ENCODE data around the gene RBBP8.

The RBBP8 gene

DNA sequence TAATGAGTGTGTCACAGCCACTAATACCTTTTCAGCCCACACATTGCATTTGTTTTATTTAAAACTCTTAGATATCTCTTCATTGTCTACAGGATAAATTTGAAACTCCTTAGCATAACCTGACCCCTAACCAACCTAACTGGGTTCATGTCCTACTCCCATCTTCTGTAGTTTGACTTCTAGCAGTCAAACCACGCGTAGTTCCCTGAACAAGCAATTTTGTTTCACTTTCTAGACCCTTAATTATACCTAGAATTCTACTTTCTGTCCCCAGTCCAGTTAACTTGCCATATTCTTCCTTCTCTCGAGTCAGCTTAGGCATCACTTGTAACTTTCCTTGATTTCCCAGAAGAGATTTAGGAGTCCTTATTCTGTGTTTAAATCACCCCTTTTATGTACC is 55.1 kb downstream of the RBBP8 start:
- Histone ChIP-seq H3K36me3 (ENCODE audit: insufficient read depth, low read length) (no peaks in the 10 kb centered on the region; the same call in none of the 2 replicates), H3K9me3 (ENCODE audit: control insufficient read depth, insufficient read depth, low read length) (no peaks in the 10 kb centered on the region), H3K9ac (ENCODE audit: low read depth, low read length) (no peak overlapping the region), H3K4me1 (ENCODE audit: insufficient read depth, low read length) (no peaks in the 10 kb centered on the region)

DNA sequence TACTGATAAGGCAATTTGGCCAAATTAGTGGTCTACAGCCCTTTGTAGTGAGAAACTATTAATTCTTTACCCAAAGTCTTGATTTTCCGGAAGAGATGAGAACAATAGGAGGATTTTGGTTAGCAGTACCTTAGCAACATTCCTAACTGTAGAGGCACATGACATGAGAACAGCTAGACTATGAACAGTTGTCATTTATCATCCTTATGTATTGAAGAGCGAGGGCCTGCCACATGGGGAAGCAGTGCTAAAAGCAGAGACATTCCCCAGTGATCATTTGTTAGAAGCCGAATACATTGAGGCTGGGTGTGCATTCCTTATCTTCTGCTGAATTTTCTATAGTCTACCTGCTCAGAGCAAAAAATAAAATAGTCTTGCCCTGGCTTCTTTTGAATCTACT is 65.2 kb downstream of the RBBP8 start:
- Histone ChIP-seq H3K36me3 (ENCODE audit: insufficient read depth, low read length) (peaks cover 5% of the 10 kb centered on the region; the same call in 1 of the 2 replicates), H3K4me1 (ENCODE audit: insufficient read depth, low read length) (no peaks in the 10 kb centered on the region), H3K9ac (ENCODE audit: low read depth, low read length) (no peak overlapping the region), H3K9me3 (ENCODE audit: control insufficient read depth, insufficient read depth, low read length) (no peaks in the 10 kb centered on the region)

- Histone ChIP-seq H3K9ac (ENCODE audit: low read depth, low read length) (no peak overlapping the region), H3K4me1 (ENCODE audit: insufficient read depth, low read length) (no peaks in the 10 kb centered on the region), H3K9me3 (ENCODE audit: control insufficient read depth, insufficient read depth, low read length) (no peaks in the 10 kb centered on the region), H3K36me3 (ENCODE audit: insufficient read depth, low read length) (peaks cover 5% of the 10 kb centered on the region; the same call in 1 of the 2 replicates)
Measured at GRCh38 chr18:22999212-22999611, 66.1 kb downstream of the RBBP8 start.

GRCh38 chr18:22999647-23000046 is 66.5 kb downstream of the RBBP8 start:
- Histone ChIP-seq H3K9ac (ENCODE audit: low read depth, low read length) (no peak overlapping the region), H3K36me3 (ENCODE audit: insufficient read depth, low read length) (peaks cover 5% of the 10 kb centered on the region; the same call in 1 of the 2 replicates), H3K9me3 (ENCODE audit: control insufficient read depth, insufficient read depth, low read length) (no peaks in the 10 kb centered on the region), H3K4me1 (ENCODE audit: insufficient read depth, low read length) (no peaks in the 10 kb centered on the region)

DNA sequence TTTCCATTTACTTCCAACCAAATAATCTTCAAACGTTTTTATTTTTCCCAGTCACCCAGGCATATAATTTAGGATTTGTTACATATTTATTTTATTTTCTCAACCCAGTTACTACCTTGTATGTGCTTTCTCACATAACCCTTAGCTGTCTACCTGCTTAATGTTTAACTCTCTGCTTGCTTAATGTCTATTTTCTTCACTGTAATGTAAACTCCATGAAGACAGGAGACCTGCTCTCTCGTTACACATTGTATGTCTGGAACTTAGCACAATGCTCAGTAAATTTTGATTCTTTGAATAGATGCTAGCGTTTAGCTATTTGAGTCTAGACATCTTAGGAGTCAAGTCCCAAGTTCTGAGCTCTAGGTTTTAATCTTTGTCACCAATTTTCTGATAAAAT is 70.2 kb downstream of the RBBP8 start:
- peaks cover 5% of the 10 kb centered on the region; the same call in 1 of the 2 replicates for H3K36me3 ChIP-seq (ENCODE audit: insufficient read depth, low read length)
- no peak overlapping the region for H3K9ac ChIP-seq (ENCODE audit: low read depth, low read length)
- no peaks in the 10 kb centered on the region for H3K4me1 ChIP-seq (ENCODE audit: insufficient read depth, low read length)
- no peaks in the 10 kb centered on the region for H3K9me3 ChIP-seq (ENCODE audit: control insufficient read depth, insufficient read depth, low read length)

- Histone ChIP-seq H3K9ac (ENCODE audit: low read depth, low read length) (no peak overlapping the region), H3K9me3 (ENCODE audit: control insufficient read depth, insufficient read depth, low read length) (no peaks in the 10 kb centered on the region), H3K36me3 (ENCODE audit: insufficient read depth, low read length) (0 out of 2 replicates have a peak, but pooled peaks cover 3% of the 10 kb centered on the region), H3K4me1 (ENCODE audit: insufficient read depth, low read length) (no peaks in the 10 kb centered on the region)
Measured at GRCh38 chr18:23012249-23012648, 79.1 kb downstream of the RBBP8 start.

GRCh38 chr18:23020555-23021294 is 87.6 kb downstream of the RBBP8 start:
- Histone ChIP-seq H3K4me1 (ENCODE audit: insufficient read depth, low read length) (no peaks in the 10 kb centered on the region), H3K9ac (ENCODE audit: low read depth, low read length) (no peak overlapping the region), H3K9me3 (ENCODE audit: control insufficient read depth, insufficient read depth, low read length) (no peaks in the 10 kb centered on the region), H3K36me3 (ENCODE audit: insufficient read depth, low read length) (no peaks in the 10 kb centered on the region; the same call in none of the 2 replicates)

- H3K9ac ChIP-seq (ENCODE audit: low read depth, low read length): no peak overlapping the region
- no peaks in the 10 kb centered on the region; the same call in none of the 2 replicates for H3K36me3 ChIP-seq (ENCODE audit: insufficient read depth, low read length)
- no peaks in the 10 kb centered on the region for H3K9me3 ChIP-seq (ENCODE audit: control insufficient read depth, insufficient read depth, low read length)
- no peaks in the 10 kb centered on the region for H3K4me1 ChIP-seq (ENCODE audit: insufficient read depth, low read length)
Measured at GRCh38 chr18:23021623-23022022, 88.5 kb downstream of the RBBP8 start.

- no peak overlapping the region for H3K9ac ChIP-seq (ENCODE audit: low read depth, low read length)
- no peaks in the 10 kb centered on the region for H3K9me3 ChIP-seq (ENCODE audit: control insufficient read depth, insufficient read depth, low read length)
- H3K36me3 ChIP-seq (ENCODE audit: insufficient read depth, low read length): peaks cover 4% of the 10 kb centered on the region; the same call in 1 of the 2 replicates
- H3K4me1 ChIP-seq (ENCODE audit: insufficient read depth, low read length): peaks cover 12% of the 10 kb centered on the region
Measured at GRCh38 chr18:23032030-23032582, 99.0 kb downstream of the RBBP8 start.

DNA sequence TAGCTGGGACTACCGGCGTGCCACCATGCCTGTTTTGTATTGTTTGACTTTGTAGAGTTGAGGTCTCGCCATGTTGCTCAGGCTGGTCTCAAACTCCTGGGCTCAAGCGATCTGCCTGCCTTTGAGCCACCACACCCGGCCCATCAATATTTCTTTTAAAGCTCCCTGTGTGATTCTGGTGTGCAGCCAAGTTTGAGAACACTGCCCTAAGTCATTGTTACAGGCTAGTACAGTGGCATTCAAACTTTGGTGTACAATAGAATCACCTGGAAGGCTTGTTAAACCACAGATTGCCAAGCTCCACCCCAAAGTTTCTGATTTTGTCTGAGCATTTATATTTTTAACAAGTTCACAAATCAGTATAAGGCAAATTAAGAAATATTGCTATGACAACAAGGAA is 99.9 kb downstream of the RBBP8 start:
- Histone ChIP-seq H3K9me3 (ENCODE audit: control insufficient read depth, insufficient read depth, low read length) (no peaks in the 10 kb centered on the region), H3K9ac (ENCODE audit: low read depth, low read length) (no peak overlapping the region), H3K4me1 (ENCODE audit: insufficient read depth, low read length) (peaks cover 13% of the 10 kb centered on the region), H3K36me3 (ENCODE audit: insufficient read depth, low read length) (peaks cover 4% of the 10 kb centered on the region; the same call in 1 of the 2 replicates)

DNA sequence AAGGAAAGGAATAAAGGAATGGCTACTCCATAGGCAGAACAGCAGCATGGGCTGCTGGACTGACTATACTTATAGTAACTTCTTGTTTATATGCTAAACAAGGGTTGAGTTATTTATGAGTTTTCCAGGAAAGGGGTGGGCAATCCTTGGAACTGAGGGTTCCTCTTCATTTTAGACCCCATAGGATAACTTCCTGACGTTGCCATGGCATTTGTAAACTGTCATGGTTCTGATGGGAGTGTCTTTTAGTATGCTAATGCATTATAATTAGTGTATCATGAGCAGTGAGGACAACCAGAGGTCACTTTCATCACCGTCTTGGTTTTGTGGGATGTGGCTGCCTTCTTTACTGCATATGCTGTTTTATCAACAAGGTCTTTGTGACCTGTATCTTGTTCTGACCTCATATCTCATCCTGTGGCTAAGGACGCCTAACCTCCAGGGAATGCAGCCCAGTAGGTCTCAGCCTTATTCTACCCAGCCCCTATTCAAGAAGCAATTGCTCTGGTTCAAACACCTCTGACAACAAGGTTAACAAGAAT is 103.6 kb downstream of the RBBP8 start:
- Histone ChIP-seq H3K4me1 (ENCODE audit: insufficient read depth, low read length) (peaks cover 11% of the 10 kb centered on the region), H3K9me3 (ENCODE audit: control insufficient read depth, insufficient read depth, low read length) (no peaks in the 10 kb centered on the region), H3K9ac (ENCODE audit: low read depth, low read length) (no peak overlapping the region), H3K36me3 (ENCODE audit: insufficient read depth, low read length) (no peaks in the 10 kb centered on the region)

DNA sequence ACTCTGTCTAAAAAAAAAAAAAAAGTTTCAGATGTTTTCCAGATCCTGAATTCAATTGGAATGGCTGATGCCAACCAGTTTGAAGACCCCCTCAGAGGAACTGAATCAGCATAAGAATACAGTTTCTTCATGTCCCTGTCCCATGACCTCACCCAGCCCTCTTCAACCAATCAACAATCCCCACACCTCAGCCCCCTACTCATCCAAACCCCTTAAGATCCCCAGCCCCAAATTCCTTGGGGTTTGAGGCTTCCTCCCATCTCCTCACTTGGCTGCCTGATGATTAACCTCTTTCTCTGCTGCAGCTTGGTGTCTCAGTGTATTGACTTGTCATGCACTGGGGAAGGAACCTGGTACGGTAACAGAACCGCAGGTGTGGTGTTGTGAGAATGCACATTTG is 104.5 kb downstream of the RBBP8 start:
- H3K9me3 ChIP-seq (ENCODE audit: control insufficient read depth, insufficient read depth, low read length): peaks cover 4% of the 10 kb centered on the region; the same call in 1 of the 2 replicates
- H3K4me1 ChIP-seq (ENCODE audit: insufficient read depth, low read length): peaks cover 6% of the 10 kb centered on the region
- H3K9ac ChIP-seq (ENCODE audit: low read depth, low read length): no peak overlapping the region
- no peaks in the 10 kb centered on the region for H3K36me3 ChIP-seq (ENCODE audit: insufficient read depth, low read length)

DNA sequence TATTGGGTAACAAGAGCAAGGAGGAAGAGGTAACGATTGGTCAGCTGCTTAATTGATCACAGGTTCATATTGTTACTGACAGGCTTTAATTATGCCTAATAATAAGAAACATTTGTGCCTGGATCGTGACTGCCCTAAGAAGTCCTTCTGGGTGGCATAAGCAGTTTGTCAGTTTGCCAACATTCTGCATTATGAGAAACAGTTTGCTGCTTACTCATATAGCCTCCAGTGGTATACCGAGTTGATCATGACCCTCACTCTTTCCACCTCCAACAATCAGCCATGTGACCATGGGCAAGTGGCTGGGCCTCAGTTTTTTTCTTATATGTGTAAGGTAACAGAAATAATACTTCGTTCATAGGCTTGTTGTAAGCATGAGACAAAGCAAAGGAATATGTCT is 105.6 kb downstream of the RBBP8 start:
- peaks cover 4% of the 10 kb centered on the region; the same call in 1 of the 2 replicates for H3K9me3 ChIP-seq (ENCODE audit: control insufficient read depth, insufficient read depth, low read length)
- H3K36me3 ChIP-seq (ENCODE audit: insufficient read depth, low read length): no peaks in the 10 kb centered on the region
- peaks cover 6% of the 10 kb centered on the region for H3K4me1 ChIP-seq (ENCODE audit: insufficient read depth, low read length)
- H3K9ac ChIP-seq (ENCODE audit: low read depth, low read length): no peak overlapping the region

- Histone ChIP-seq H3K36me3 (ENCODE audit: insufficient read depth, low read length) (no peaks in the 10 kb centered on the region), H3K9ac (ENCODE audit: low read depth, low read length) (no peak overlapping the region), H3K9me3 (ENCODE audit: control insufficient read depth, insufficient read depth, low read length) (peaks cover 4% of the 10 kb centered on the region; the same call in 1 of the 2 replicates), H3K4me1 (ENCODE audit: insufficient read depth, low read length) (peaks cover 1% of the 10 kb centered on the region)
Measured at GRCh38 chr18:23042133-23042532, 109.0 kb downstream of the RBBP8 start.
